GM12892 (cell line): ENCODE data around the gene GRK4.
"Not testable (repeated sequence)": the region's sequence is repeated elsewhere in the genome, so short reads cannot be mapped to it uniquely, and the experiment has no call there.

ENCODE experiments used
- DNase-seq: peaks from one replicate; pipeline ENCODE4 v3.0.0; 2011; ENCODE audit not compliant: insufficient read length
- FAIRE-seq: peaks from 2 replicates; lab custom pipeline; 2011; peaks lifted over from hg19 to GRCh38; lab: Jason Lieb, UNC
- POLR2A ChIP-seq: IDR thresholded peaks from 2 replicates; pipeline ENCODE4 v1.6.1; 2011; ENCODE audit warnings: low read depth, low read length, control low read depth
- POLR2AphosphoS5 ChIP-seq: IDR thresholded peaks from 2 replicates; pipeline ENCODE4 v1.6.1; 2011; ENCODE audit warnings: low read depth, low read length, control low read depth
- TAF1 ChIP-seq: IDR thresholded peaks from 2 replicates; pipeline ENCODE4 v1.6.1; 2011; ENCODE audit warnings: low read depth, mild to moderate bottlenecking, control low read depth, low read length, borderline replicate concordance

GRK4 gene

DNA sequence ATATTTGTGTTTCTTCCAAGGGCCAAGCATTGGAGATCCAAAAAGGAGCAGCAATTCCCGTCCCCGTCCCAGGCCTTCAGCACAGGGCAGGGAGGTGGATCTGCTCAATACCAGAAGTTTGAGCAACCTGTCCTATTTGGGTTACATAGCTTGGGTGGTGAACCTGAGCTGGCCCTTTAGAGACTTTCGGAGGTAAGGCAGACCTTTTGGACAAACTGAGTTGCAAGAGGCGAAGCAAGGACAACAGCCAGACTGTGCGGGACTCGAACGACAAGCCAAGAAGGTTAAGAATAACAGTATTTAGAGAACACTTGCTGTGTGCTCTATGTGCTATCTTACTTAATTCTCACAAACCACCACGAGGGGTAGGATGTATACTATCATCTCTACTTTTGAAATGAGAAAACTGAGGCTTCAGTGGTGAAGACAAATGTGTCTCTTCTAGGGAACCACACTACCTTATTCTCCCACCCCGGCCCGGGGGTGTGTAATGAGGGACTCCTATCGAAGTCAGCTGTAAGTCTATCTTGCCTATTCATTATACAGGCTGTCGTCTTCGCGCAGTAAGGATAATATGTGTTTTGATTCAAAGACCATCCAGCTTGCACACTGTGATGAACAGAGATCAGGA is 1.4 kb upstream of the GRK4 start:
- FAIRE-seq, result peak; percentile 85
- no peak for TF ChIP-seq POLR2A
- no peak for TF ChIP-seq TAF1
- TF ChIP-seq POLR2AphosphoS5, result no peak
- DNase-seq, result no peak

DNA sequence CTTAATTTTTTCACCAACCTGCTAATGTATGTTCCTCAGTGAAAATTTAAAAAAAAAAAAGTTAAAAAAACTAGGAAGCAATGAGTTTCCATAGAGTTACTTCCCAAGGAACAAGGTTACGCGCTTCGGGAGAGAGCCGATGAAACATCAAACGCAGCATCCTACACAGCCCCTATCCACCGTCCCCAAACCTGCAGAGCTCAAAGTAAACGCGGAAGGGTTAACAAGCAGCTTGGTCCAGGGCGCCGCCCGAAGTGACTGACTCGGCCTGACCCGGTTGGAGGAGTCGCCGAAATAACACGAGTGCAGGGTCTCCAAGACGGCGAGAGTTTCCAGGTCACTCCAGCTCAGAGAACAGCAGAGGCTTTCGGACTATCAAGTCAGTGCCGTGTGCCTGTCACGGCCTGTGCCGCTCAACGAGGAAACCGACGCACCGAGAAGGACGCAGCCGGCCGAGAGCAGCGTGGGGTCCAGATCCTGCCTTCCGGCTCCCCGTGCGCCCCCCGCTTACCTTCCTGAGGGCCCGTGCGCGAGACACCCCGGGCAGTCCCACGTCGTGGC is 677 bp upstream of the GRK4 start:
- FAIRE-seq (peak; percentile 33), DNase-seq (no peak)
- TF ChIP-seq TAF1, result no peak
- TF ChIP-seq POLR2AphosphoS5, result no peak
- no peak for TF ChIP-seq POLR2A

DNA sequence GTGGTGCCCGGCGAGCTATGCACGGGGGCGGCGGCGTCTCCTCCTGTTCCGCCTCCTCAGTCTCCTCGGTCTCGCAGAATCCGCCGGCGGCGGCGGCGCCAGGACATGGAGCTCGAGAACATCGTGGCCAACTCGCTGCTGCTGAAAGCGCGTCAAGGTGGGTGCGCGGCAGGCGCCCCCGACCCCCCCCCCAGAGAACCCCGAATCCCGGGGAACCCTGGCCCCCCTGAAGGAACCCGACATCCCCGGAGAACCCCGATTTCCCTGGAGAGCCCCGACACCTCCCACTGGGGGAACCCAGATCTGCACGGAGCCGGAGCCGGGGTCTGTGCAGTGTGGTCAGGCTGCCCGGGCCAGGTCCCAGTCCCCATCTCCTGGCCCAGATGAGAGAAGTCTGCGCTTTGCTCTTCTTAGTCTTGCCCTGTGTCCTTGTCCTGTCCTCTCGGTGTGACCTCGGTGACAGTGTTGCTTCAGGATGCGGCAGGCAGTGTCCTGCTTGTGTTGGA is 648 bp downstream of the GRK4 start:
- DNase-seq (no peak), FAIRE-seq (no peak)
- TF ChIP-seq TAF1, result no peak
- TF ChIP-seq POLR2AphosphoS5, result no peak
- TF ChIP-seq POLR2A, result no peak

DNA sequence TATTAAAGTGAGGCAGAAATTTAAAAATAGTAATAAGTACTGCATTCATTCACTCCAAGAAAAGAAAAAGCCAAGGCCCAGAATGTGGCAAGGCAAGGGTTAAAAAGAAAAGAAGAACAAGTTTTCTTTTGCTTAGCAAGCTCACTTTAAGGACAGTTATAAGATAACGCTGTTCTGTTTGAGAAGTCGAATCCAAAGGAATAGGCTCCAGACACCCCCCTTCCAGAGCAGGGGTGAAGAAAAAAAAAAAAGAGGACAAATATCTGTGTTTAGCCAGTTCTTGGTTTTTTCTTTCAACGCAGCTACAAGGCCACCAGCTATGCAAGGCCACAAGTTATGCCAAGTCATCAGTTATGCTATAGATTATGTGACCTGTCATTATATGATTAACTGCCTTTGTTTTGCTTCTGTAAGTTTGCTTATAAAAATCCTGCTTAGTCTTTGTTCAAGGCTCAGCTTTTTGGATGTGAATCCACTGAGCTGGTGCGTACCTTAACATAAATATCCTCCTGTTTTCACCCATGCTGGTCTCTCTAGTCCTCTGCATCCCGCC is 1.4 kb downstream of the GRK4 start:
- TF ChIP-seq POLR2AphosphoS5 (no peak), TAF1 (no peak), POLR2A (no peak)
- DNase-seq (no peak), FAIRE-seq (no peak)

DNA sequence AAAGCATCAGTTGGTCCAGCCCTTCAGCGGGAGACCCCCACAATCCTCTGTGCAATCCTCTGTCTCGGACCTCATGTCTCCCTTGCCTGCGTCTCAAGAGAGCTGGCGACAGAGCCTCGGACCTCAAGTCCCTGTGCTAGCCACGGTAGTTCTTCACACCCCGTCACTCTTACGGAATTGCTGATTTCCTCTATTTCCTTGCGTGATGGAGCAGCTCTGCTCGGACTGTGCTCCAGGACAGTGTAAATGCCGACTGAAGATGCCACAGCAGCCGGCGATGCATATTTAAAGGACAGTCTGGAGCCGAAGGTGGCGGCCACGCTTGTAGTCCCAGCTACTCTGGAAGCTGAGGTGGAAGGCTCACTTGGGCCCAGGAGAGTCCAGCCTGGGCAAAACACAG is 1.9 kb downstream of the GRK4 start:
- TF ChIP-seq TAF1, result no peak
- TF ChIP-seq POLR2A, result no peak
- no peak for TF ChIP-seq POLR2AphosphoS5
- FAIRE-seq (no peak), DNase-seq (no peak)

DNA sequence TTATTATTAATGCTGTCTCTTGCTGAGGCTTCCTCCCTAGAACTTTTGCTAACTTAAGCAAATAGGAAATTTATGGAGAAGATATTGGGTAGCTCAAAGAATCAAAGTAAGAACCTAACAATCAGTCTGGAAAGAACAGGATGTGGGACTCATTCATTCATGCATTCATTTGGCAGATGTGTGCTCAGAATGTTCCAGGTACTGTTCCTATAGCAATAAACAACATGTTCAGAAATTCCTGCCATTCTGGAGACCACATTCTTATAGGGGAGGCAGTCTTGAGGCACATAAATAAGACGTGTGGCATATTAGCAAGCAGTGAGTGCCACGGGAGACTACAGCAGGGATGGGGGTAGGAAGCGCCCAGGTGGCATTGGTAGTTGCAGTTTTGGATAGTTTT is 5.0 kb downstream of the GRK4 start:
- no peak for FAIRE-seq
- no peak for DNase-seq
- TF ChIP-seq POLR2A (no peak), TAF1 (no peak), POLR2AphosphoS5 (no peak)

DNA sequence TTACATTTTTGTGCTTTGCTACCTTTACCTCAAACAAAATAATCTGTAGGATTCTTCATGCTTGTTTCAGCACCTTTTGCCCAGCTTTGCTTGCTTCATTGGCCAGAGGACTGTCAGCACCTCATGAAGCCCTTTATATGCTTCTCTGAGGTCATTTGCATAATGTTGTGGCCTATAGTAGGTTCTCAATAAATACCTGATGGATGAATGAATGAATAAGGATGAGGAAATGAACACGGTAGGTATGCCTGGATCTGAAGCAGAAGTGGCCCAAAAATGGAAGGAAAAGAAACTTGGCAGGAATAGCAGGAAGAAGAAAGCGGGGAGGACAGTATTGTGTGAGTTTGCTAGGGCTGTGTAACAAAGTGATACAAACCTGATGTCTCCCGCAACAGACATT is 7.9 kb downstream of the GRK4 start:
- DNase-seq (no peak), FAIRE-seq (no peak)
- TF ChIP-seq POLR2A, result no peak
- no peak for TF ChIP-seq TAF1
- no peak for TF ChIP-seq POLR2AphosphoS5

DNA sequence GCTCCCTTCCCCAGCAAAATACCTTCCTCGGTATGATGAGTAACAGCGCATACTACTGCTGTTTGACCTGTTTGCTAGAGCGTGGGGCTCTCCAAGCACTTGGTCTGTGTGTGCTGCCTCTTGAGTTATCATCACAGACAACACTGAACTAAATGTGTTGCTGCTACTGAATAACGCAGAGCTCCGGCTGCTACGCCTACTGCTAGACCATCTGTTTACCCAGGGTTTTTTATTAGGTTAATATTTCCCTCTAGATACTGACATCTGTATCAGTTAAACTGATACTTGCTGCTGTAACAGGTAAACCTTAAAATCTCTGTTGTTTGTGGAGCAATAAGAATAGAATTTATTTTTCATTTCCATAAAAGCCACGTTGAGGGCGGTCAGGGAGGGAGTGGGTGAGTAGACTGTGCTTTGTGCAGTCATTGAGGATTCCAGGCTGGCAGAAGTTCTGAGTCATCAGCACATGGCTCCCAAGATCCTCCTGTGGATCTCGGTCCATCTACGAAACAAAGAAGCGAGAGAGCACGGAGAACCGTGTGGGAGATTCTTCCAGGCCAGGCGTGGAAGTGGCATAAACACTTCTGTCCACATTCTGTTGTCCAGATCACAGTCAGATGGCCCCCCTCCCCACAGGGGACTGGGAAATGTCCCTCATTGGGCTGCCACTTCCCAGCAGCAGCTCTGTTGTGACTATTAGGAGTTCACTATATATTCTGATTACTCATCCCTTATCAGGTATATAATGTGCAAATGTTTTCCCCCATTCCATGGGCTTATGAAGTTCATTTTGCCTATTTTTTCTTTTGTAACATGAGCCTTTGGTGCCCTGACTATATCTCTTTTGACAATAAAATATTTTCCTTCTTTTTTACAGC is 14.1 kb downstream of the GRK4 start:
- TF ChIP-seq POLR2AphosphoS5 (no peak), POLR2A (no peak), TAF1 (no peak)
- DNase-seq, result no peak
- FAIRE-seq, result no peak

DNA sequence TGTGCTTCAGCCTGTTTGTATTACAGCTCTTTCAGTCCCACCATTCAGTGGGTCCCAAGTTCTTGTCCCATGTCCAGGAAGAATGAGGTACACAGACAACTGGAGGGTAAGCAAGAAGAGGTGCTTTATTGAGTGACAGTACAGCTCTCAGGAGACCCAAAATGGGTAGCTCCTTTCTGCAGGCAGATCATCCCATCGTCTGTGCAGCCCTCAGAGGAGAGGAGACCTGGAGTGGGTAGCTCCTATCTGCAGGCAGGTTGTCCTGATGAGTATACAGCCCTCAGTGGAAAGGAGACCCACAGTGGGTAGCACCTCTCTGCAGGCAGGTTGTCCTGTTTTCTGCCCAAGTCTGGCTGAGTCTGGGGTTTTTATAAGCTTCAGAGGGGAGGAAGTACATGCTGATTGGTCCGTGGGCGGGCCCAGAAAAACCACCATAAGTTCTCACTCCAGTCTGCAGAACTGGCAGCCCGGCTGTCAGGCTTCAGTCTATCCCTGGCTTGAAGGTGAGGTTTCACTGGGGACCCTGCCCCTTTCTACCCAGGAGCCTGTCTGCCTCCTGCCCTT is 18.0 kb downstream of the GRK4 start:
- TF ChIP-seq POLR2A, result no peak
- TF ChIP-seq POLR2AphosphoS5, result no peak
- TF ChIP-seq TAF1, result no peak
- no peak for FAIRE-seq
- no peak for DNase-seq

DNA sequence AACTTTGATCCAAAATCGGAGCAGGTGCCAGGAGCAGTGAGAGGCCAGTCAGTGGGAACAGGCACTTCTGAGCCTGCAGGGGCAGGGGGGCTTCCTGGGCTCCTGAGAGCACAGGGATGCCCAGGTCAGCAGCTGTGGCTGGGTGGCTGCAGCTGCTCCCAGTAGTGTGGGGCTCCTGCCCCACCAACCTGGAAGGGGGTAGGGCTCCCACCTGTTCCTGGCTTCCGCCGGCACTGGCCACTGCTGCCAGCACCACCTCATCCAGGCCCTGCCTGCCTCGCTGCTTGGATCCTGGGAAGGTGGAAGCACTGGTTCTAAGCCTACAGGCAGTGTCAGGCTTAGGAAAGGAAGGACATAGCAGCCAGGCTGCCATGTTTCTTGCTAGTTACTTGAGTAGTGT is 18.6 kb downstream of the GRK4 start:
- TF ChIP-seq POLR2A (no peak), TAF1 (no peak), POLR2AphosphoS5 (no peak)
- DNase-seq (no peak), FAIRE-seq (no peak)

DNA sequence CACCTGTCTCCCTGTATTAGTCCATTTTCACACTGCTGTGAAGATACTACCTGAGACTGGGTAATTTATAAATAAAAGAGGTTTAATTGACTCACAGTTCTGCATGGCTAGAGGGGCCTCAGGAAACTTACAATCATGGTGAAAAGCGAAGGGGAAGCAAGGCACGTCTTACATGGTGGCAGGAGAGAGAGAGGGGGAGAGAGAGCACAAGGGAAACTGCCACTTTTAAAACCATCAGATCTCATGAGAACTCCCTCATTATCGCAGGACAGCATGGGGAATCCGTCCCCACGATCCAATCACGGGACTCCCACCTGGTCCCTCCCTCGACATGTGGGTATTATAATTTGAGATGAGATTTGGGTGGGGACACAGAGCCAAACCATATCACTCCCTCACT is 20.3 kb downstream of the GRK4 start:
- not testable (repeated sequence) for DNase-seq, FAIRE-seq

DNA sequence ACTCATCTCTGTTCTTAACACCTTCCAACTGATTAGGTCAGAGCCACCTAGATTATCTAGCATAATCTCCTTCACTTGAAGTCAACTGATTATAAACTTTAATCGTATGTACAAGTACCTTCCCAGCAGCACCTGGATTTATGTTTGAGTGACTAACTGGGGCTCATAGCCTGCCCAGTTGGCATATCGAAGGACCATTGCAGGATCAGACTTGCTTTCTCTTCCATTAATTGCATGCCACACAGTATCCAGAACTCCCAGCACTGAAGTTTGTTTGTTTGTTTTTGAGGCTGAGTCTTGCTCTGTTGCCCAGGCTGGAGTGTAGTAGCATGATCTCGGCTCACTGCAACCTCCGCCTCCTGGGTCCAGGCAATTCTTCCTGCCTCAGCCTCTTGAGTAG is 27.9 kb downstream of the GRK4 start:
- TF ChIP-seq POLR2A (no peak), POLR2AphosphoS5 (no peak)
- FAIRE-seq, result no peak
- DNase-seq, result no peak

DNA sequence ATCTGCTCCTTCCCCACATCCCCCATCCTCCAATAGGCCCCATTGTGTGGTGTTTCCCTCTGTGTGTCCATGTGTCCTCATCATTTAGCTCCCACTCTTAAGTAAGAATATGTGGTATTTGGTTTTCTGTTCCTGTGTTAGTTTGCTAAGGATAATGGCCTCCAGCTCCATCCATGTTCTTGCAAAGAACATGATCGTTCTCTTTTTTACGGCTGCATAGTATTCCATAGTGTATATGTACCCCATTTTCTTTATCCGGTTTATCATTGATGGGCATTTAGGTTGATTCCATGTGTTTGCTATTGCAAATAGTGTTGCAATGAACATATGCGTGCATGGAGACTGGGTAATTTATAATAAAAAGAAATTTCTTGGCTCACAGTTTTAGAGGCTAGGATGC is 31.5 kb downstream of the GRK4 start:
- DNase-seq (no peak), FAIRE-seq (peak; percentile 27)
- TF ChIP-seq POLR2AphosphoS5, result no peak
- no peak for TF ChIP-seq POLR2A
- TF ChIP-seq TAF1, result no peak
